ENCODE measurements around the gene ALG6.

ALG6 gene

DNA sequence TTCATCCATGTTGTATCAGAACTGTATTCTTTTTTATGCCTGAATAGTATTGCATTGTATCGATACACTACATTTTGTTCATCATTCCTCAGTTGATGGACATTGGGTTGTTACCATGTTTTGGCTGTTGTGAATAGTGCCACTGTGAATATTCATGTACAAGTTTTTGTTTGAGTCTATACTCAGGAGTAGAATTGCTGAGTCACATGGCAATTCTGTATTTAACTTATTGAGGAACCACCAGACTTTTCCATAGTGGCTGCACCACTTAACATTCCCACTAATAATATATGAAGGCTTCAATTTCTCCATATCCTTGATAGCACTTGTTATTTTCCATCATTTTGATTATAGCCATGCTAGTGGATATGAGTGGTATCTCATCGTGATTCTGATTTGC is 56.2 kb downstream of the ALG6 start:
- DNase-seq (ENCODE audit: low spot score): no peak
- in situ Hi-C loops (cut with MboI; ENCODE audit: low sequenced_read_pairs, unreplicated experiment): no loop called here
- TF ChIP-seq, protein P1, sequence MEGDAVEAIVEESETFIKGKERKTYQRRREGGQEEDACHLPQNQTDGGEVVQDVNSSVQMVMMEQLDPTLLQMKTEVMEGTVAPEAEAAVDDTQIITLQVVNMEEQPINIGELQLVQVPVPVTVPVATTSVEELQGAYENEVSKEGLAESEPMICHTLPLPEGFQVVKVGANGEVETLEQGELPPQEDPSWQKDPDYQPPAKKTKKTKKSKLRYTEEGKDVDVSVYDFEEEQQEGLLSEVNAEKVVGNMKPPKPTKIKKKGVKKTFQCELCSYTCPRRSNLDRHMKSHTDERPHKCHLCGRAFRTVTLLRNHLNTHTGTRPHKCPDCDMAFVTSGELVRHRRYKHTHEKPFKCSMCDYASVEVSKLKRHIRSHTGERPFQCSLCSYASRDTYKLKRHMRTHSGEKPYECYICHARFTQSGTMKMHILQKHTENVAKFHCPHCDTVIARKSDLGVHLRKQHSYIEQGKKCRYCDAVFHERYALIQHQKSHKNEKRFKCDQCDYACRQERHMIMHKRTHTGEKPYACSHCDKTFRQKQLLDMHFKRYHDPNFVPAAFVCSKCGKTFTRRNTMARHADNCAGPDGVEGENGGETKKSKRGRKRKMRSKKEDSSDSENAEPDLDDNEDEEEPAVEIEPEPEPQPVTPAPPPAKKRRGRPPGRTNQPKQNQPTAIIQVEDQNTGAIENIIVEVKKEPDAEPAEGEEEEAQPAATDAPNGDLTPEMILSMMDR (IDR thresholded peaks at IDR 0.05; ENCODE audit: borderline replicate concordance, control extremely low read depth, extremely low read depth, insufficient read depth, missing control alignments): no peak

DNA sequence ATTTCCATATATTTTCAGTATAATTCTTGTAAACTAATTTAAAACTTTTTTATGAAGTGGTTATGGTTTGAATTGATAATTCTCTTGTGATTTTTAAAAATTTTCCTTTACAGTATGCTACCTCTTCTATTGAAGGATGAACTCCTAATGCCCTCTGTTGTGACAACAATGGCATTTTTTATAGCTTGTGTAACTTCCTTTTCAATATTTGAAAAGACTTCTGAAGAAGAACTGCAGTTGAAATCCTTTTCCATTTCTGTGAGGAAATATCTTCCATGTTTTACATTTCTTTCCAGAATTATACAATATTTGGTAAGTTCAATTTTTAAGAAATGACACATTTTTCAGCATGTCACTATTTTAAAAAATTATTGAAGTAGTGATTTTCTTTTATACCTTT is 61.4 kb downstream of the ALG6 start:
- in situ Hi-C loops (cut with MboI; ENCODE audit: low sequenced_read_pairs, unreplicated experiment): no loop called here
- TF ChIP-seq, protein P1 (IDR thresholded peaks at IDR 0.05; ENCODE audit: borderline replicate concordance, control extremely low read depth, extremely low read depth, insufficient read depth, missing control alignments): no peak
- no peak for DNase-seq (ENCODE audit: low spot score)

DNA sequence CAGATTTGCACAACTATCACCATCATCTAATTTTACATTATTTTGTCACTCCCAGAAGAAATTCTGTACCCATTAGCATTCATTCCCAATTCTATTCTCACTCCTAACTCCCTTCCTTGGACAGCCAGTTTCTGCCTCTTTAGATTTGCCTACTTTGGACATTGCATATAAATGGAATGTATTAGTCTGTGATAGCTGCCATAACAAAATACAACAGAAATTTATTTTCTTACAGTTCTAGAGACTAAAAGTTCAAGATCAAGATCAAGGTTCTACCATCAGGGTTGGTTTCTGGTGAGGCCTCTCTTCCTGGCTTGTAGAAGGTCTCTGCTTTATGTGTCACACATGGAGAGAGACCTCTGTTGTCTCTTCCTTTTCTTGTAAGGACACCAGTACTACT is 61.9 kb downstream of the ALG6 start:
- TF ChIP-seq, protein P1 (IDR thresholded peaks at IDR 0.05; ENCODE audit: borderline replicate concordance, control extremely low read depth, extremely low read depth, insufficient read depth, missing control alignments): no peak
- DNase-seq (ENCODE audit: low spot score): no peak
- in situ Hi-C loops (cut with MboI; ENCODE audit: low sequenced_read_pairs, unreplicated experiment): no loop called here

DNA sequence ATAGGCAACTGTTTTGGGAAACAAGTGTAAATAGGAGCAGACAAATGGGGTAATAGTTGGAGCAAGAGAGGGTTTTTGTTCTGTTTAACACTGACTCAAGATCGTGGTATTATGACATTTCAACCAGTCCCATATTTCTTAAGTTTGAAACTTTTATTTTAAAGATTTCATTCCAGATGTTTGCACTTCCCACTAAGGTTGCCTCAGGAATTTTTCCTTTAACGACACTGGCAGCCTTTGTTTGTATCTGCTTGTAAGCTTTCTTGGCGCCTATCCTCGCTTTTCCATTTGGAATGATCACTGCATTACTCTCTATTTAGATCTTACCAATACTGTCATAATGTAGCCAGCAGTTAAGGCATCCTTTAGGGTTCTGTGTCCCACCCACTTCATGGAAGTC is 67.7 kb downstream of the ALG6 start:
- DNase-seq (ENCODE audit: low spot score): no peak
- in situ Hi-C loops (cut with MboI; ENCODE audit: low sequenced_read_pairs, unreplicated experiment): no loop called here
- TF ChIP-seq, protein P1 (IDR thresholded peaks at IDR 0.05; ENCODE audit: borderline replicate concordance, control extremely low read depth, extremely low read depth, insufficient read depth, missing control alignments): no peak

DNA sequence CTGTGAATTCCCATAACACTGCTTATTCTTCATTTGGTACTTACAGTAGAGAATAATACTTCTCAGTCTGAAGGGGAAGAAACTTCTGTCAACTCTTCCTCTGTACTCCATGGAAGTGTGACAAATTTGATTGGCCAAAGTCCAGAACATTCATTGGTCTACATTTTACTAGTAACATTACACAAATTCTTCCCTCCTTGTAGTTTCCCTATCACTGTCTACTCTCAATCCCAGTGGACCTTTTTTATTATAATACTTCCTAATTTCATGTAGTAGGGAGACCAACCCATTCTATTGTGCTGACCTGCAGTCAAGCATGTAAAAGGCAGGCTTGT is 74.7 kb downstream of the ALG6 start:
- in situ Hi-C loops (cut with MboI; ENCODE audit: low sequenced_read_pairs, unreplicated experiment): no loop called here
- DNase-seq (ENCODE audit: low spot score): no peak
- TF ChIP-seq, protein P1 (IDR thresholded peaks at IDR 0.05; ENCODE audit: borderline replicate concordance, control extremely low read depth, extremely low read depth, insufficient read depth, missing control alignments): no peak

DNA sequence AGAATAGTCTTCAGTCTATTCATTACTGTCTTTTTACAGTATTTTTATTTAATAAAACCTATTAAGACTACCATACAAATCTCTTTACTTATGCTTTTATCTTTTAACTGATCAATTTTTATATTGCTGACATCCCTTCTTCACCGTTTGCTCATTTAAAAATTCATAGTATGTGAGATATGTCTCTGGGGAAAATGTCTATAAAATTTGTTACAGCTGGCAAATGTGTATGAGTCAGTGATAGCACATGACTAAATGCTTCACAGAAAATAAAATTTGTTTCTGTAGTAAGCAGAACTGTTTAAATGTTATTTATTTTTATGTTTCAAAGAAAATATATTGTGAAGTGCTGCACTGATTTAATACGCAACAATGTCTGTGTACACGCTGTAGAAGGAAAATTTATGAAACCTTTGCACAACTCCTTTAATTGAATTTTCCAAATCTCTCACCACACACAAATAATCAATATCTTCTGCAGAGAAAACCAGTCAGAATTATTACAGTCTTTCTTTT is 81.4 kb downstream of the ALG6 start:
- in situ Hi-C loops (cut with MboI; ENCODE audit: low sequenced_read_pairs, unreplicated experiment): no loop called here
- DNase-seq (ENCODE audit: low spot score): no peak
- TF ChIP-seq, protein P1 (IDR thresholded peaks at IDR 0.05; ENCODE audit: borderline replicate concordance, control extremely low read depth, extremely low read depth, insufficient read depth, missing control alignments): no peak

DNA sequence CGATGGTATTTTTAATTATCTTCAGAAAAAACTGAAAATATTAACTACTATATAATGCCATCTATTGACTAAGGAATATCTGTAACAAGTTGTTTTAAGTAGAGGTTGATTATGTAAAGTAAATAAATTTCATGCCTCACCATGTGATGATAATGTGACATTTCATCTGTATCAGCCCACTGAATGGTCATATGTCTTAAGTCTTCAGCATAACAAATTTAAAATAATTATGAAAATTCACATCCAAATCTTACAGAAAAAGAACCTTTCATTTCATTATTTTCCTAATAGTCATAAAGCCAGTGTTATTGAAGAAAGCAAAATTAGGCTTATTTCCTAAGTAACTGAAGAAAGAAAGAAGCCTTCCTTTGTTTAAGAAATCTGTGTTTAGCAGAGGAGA is 83.0 kb downstream of the ALG6 start:
- in situ Hi-C loops (cut with MboI; ENCODE audit: low sequenced_read_pairs, unreplicated experiment): no loop called here
- no peak for DNase-seq (ENCODE audit: low spot score)
- TF ChIP-seq, protein P1 (IDR thresholded peaks at IDR 0.05; ENCODE audit: borderline replicate concordance, control extremely low read depth, extremely low read depth, insufficient read depth, missing control alignments): no peak

Data from GM13976 (cell line).